ENCODE results near the gene SH2D7. TPM values are rescaled to one million over a fixed set of nuclear protein-coding genes. Genes with fewer than 3 reads are reported as not detected.

SH2D7 gene
- total RNA-seq, 1 donor from 2014 or later, result not detected

DNA sequence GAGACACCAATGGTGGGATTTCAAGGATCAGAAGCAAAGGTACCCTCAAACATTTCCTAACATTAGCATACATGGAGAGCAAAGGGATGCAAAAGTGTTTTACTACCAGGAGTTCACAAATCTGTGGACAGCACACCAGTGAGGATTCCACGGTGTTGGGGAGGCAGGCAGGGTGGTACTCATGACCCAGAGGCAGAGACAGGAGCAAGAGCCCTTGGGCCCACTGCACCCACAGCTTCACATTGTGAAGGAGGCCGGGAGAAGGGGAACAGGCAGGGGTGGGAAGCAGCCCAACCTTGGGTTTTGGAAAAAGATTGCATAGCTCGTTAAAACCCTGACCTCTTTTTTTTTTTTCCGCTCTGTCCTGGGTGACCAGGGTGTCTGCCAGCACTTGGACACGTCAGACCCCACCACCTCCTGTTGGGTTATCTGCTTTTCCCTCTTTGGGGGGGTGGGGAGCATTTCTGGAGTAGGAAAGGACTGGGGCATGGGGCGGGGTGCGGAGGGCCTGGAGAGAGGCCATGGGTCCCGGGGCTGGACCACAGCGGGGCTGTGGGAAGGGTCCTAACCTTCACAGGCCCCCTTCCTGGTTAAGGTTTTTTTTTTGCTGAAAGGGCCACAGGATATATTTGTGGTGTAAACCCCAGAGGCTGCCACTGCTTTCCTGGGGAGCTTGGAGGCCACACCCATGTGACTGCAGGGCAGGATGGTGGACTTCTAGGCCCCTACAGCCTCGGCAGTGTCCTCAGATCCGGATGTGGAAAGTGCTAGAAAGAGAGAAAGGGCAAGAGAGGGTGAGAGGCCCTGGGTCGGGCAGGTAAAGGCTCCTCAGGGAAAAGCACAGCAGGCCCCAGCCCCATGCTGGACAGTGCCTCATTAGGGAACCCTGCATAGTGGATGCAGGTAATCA lies 12.5 kb downstream of the SH2D7 start:
- H3K4me3 Mint-ChIP-seq, result no peak overlapping the region
- DNase-seq (ENCODE audit: extremely low spot score, unreplicated experiment), result no peak
- H3K4me1 Mint-ChIP-seq (ENCODE audit: unreplicated experiment), result peaks cover 9% of the 10 kb centered on the region
- H3K9me3 Mint-ChIP-seq, result no peaks in the 10 kb centered on the region
- H3K27ac Mint-ChIP-seq, result peak overlapping the region; percentile 3
- no peak for TF ChIP-seq CTCF (conservative IDR thresholded peaks at IDR 0.05)
- H3K36me3 Mint-ChIP-seq, result no peaks in the 10 kb centered on the region
- no peaks in the 10 kb centered on the region for H3K27me3 Mint-ChIP-seq

DNA sequence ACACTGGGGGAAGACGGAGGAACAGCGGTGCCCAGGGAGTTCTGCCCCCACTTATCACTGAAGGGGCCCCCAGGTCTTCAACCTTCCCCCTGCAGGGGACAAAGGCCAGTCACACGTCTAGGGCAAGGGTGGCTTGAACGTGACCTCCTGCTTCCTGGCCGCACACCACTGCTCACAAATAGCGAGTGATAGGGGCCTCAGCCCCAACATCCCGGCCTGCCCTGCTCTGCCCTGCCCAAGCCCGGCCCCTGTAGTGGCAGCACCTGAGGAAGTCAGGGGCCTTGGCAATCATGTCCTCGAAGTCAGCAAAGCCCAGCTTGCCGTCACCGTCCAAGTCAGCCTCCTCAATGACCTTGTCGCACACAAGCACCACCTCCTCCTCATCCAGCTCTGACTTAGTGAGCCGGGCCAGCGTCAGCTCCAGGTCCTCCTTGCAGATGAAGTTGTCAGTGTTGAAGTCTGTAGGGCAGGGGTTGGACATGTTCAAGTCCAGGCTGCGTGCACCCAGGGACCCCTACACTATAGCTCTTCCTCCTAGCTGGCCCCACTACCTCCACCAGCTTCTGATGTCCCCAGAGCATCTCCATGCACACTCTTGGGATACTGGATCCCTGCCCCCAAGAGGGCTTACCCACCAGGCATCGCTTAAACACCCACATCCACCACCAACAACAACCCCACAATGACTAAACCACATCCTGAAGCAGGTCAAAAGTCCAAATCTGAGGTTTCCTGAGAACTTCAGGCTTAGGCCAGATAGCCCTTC lies 13.3 kb downstream of the SH2D7 start:
- no peaks in the 10 kb centered on the region for H3K27me3 Mint-ChIP-seq
- no peak for TF ChIP-seq CTCF (conservative IDR thresholded peaks at IDR 0.05)
- peaks cover 9% of the 10 kb centered on the region for H3K4me1 Mint-ChIP-seq (ENCODE audit: unreplicated experiment)
- no peaks in the 10 kb centered on the region for H3K36me3 Mint-ChIP-seq
- DNase-seq (ENCODE audit: extremely low spot score, unreplicated experiment), result no peak
- no peak overlapping the region for H3K27ac Mint-ChIP-seq
- H3K9me3 Mint-ChIP-seq, result no peaks in the 10 kb centered on the region
- H3K4me3 Mint-ChIP-seq, result no peak overlapping the region

DNA sequence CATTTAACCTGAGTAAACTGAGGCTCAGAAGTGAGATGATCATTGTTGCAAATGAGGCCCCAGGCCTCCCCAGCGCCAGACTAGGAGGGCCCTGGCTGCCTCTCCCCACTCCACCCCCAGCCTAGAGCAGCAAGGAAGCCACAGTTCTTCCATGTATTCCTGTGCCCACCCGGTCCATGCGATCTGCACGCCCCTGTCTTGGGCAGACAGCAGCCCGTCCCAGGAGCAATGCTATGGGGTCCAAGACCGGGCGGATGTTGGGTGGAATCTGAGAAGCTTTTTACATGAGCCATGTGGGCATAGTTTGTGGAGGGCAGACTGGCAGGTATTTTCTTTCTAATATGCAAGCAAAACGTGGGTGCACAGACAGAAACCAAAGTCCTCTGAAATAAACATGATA lies 15.1 kb downstream of the SH2D7 start:
- DNase-seq (ENCODE audit: extremely low spot score, unreplicated experiment), result no peak
- peaks cover 9% of the 10 kb centered on the region for H3K4me1 Mint-ChIP-seq (ENCODE audit: unreplicated experiment)
- no peak overlapping the region for H3K27ac Mint-ChIP-seq
- no peak for TF ChIP-seq CTCF (conservative IDR thresholded peaks at IDR 0.05)
- no peak overlapping the region for H3K4me3 Mint-ChIP-seq
- H3K27me3 Mint-ChIP-seq, result no peaks in the 10 kb centered on the region
- H3K36me3 Mint-ChIP-seq, result no peaks in the 10 kb centered on the region
- H3K9me3 Mint-ChIP-seq, result no peaks in the 10 kb centered on the region

DNA sequence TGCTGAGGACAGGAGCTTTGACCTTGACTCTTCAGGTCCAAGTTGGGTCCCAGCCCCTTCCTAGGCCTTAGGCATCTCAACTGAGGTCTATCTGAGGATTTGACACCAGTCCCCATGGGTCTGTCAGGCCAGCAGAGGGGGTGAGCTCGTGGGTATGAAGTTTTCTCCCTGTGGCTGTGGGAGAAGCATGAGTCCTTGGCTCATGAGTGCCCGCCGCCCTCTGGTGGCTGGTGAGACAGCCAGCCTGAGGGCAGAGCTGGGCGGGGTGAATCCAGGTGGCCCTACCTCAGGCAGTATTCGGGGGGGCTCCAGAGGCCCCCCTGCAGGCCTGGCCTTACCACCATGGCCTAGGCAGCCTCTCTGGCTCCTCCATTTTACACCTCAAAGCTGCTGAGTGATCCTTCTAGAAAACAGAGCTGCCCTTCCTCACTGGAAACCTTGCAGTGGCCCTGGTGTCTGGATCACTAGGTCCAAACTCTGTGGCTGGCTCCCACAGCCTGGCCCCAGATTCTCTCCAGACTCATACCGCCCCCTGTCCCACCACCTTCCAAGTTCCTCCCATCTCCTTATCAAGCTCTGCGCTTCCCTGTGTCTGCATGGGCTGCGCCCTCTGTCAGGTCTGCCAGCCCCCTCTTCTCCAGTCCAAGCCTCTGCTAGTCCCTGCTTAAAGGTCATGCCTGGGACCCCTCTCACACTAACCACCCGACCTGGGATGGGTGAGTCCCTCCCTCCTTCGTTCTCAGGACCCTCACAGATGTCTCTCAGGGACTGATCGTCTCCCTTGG lies 16.1 kb downstream of the SH2D7 start:
- H3K36me3 Mint-ChIP-seq, result no peaks in the 10 kb centered on the region
- no peaks in the 10 kb centered on the region for H3K27me3 Mint-ChIP-seq
- peaks cover 9% of the 10 kb centered on the region for H3K4me1 Mint-ChIP-seq (ENCODE audit: unreplicated experiment)
- no peak for DNase-seq (ENCODE audit: extremely low spot score, unreplicated experiment)
- no peak overlapping the region for H3K27ac Mint-ChIP-seq
- peak; percentile 86 for TF ChIP-seq CTCF (conservative IDR thresholded peaks at IDR 0.05)
- no peaks in the 10 kb centered on the region for H3K9me3 Mint-ChIP-seq
- H3K4me3 Mint-ChIP-seq, result no peak overlapping the region

DNA sequence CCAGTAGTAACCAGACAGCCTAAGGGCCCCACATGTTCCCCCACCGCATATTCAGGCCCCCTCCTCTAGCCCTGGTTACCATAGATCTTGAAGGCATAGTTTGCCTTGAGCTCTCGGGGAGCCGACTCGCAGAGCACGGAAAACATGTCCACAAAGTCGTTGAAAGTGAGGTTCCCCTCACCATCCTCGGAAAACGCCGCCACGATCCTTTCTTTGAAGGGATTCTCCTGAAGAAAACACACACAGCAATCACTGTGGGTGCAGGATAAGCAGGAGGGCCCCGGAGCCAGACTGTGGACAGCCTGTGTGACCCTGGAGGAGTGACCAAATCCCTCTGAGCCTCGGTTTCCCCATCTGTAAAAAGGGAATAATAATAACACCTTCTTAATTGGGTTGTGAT lies 16.8 kb downstream of the SH2D7 start:
- no peaks in the 10 kb centered on the region for H3K9me3 Mint-ChIP-seq
- no peaks in the 10 kb centered on the region for H3K27me3 Mint-ChIP-seq
- peaks cover 6% of the 10 kb centered on the region for H3K4me1 Mint-ChIP-seq (ENCODE audit: unreplicated experiment)
- no peak overlapping the region for H3K4me3 Mint-ChIP-seq
- H3K27ac Mint-ChIP-seq, result no peak overlapping the region
- H3K36me3 Mint-ChIP-seq, result no peaks in the 10 kb centered on the region
- DNase-seq (ENCODE audit: extremely low spot score, unreplicated experiment), result no peak
- TF ChIP-seq CTCF (conservative IDR thresholded peaks at IDR 0.05), result no peak
